ENCODE results near the gene HCFC1R1.
"Not testable (repeated sequence)": the region's sequence is repeated elsewhere in the genome, so short reads cannot be mapped to it uniquely, and the experiment has no call there.

Gene HCFC1R1, protein sequence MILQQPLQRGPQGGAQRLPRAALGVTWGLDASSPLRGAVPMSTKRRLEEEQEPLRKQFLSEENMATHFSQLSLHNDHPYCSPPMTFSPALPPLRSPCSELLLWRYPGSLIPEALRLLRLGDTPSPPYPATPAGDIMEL

GRCh38 chr16:3023669-3024478 is at the start of gene HCFC1R1, which contains the start of gene THOC6:
Gene HCFC1R1 (minus strand): TSS chr16:3023942. CDS start chr16:3023941, 1 bp downstream.
Gene THOC6 (plus strand): TSS chr16:3024035. CDS start chr16:3024327, 292 bp downstream.
- DNase-seq (ENCODE audit: low spot score): peak; percentile 88

- DNase-seq (ENCODE audit: low spot score): no peak
These were observed 49.7 kb upstream of the HCFC1R1 start for GRCh38 chr16:3073448-3073847.

- DNase-seq (ENCODE audit: low spot score): not testable (repeated sequence)
These were observed 49.0 kb upstream of the HCFC1R1 start for GRCh38 chr16:3072576-3073263.

GRCh38 chr16:3072148-3072547 is 48.4 kb upstream of the HCFC1R1 start:
- not testable (repeated sequence) for DNase-seq (ENCODE audit: low spot score)

DNA sequence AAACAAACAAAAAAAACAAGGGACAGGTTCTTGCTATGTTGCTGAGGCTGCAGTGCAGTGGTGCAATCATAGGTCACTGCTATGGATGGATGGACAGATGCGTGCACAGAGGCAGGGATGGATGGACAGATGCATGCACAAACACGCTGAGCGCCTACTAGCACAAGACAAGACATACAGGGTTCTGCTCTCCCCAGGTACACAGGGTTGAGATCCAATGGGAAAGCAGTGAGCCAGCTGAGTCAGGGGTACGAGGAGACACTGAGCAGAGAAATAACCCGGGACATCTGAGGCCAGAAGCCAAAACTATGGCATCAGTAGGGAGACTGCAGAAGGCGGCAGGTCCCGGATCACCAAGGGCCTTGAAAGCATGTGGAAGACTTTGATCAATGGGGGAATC is 47.9 kb upstream of the HCFC1R1 start:
- DNase-seq (ENCODE audit: low spot score): no peak

DNA sequence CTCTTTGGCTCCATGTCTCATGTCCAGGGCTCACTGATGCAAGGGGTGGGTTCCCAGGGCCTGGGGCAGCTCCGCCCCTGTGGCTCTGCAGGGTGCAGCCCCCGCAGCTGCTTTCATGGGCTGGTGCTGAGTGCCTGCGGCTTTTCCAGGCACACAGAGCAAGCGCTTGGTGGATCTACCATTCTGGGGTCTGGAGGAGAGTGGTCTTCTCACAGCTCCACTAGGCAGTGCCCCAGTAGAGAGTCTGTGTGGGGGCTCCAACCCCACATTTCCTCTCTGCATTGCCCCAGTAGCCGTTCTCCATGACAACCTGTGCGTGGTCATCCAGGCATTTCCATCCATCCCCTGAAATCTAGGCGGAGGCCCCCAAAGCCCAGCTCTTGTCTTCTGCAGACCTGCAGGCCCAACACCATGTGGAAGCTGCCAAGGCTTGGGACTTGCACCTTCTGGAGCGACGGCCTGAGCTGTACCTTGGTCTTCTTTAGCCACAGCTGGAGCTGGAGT is 46.9 kb upstream of the HCFC1R1 start:
- DNase-seq (ENCODE audit: low spot score): no peak

- DNase-seq (ENCODE audit: low spot score): not testable (repeated sequence)
These were observed 45.4 kb upstream of the HCFC1R1 start for GRCh38 chr16:3069146-3069545.

DNA sequence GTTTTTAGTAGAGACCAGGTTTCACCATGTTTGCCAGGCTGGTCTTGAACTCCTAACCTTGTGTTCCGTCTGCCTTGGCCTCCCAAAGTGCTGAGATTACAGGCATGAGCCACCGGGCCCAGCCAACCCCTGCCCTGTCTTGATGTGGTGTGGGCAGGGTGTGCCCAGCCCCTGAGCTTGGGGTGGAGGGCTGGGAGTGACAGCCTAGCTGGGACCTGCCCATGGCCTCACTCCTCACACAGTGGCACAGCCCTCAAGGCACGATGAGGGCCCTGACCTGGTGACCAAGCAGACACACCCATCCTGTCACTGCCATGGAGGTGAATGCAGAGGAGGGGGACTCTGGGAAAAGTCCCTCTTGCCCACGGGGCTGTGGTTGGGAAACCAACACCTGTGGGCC is 44.7 kb upstream of the HCFC1R1 start:
- DNase-seq (ENCODE audit: low spot score): no peak

DNA sequence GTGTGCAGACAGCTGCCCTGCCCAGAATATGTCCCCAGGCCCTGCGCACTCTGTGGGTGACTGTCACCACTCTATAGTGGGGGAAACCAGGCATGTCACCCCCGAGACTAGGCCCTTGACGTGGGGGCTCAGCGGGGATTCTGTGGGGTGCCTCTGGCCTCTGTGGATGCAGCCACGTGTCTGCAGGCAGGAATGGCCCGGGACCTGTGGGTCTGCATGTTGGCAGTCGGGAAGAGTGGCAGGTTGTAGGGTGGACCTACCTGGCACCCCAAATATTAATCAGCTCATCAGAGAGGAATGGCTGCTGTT is 42.7 kb upstream of the HCFC1R1 start:
- DNase-seq (ENCODE audit: low spot score): no peak

DNA sequence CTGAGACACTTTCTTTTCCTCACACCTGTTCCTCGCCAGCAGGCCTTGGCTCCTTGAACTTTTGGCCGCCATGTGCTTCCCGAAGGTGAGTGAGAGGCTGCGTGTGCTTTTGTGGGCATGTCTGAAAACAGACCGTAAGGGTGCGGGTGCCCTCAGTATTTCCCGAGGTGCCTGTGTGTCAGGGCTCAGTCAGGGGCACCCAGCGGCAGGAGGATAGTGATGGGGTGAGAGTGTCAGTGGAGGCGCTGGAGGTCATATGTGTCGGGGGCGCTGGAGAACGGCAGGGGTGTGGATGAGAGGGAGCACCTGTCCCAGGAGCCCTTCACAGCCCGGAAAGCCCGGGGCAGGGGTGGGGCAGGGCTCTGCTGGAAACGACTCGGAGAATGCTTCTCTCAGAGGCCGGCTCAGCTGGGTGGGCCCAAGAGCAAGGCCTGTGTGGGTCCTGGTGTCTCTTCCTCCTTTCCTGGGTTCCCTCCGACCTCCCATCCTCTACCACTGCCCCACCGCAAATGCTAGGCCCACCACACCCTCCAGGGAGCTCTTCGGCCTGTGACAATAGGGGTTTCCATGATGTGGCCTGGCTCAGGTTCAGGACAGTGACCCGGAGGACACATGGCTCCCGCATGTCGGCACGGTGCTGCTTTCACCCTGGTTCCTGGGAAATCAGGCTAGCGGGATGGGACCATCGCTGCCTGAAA is 42.1 kb upstream of the HCFC1R1 start:
- no peak for DNase-seq (ENCODE audit: low spot score)

- peak; percentile 76 for DNase-seq (ENCODE audit: low spot score)
These were observed 41.5 kb upstream of the HCFC1R1 start, which contains the start of gene IL32 for GRCh38 chr16:3065069-3065741. Gene IL32 (plus strand): TSS chr16:3065640. CDS start chr16:3065812, 172 bp downstream.

DNA sequence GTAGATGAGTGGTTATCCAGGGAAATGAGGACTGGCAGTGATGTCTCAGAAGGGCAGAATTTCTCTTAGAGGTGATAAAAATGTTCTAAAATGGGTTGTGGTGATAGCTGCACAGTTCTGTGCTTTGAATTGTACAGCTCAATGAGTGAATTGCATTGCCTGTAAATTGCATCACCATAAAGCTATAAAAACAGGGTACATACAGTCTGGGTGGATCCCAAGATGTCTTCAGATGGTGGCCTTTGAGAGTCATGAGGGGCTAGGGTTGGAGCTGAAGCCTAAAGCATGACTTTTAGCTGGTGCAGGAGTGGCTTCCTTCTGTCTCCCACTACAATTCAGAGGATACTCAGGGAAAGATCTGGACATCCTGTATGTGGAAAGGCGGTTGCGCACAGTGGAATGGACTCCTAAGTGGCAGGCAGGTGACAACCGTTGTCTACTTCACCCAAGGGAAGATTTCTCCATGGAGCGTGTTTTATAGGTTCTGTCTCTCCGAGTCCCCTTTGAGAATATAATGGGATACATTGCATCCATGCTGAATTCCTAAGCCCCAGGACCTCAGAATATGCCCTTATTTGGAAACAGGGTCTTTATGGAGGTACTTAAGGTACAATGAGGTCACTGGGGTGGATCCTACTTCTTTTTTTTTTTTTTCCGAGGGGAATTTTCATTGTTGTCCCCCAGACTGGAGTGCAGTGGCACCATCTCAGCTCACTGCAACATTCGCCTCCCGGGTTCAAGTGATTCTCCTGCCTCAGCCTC is 40.1 kb upstream of the HCFC1R1 start:
- DNase-seq (ENCODE audit: low spot score): no peak

DNA sequence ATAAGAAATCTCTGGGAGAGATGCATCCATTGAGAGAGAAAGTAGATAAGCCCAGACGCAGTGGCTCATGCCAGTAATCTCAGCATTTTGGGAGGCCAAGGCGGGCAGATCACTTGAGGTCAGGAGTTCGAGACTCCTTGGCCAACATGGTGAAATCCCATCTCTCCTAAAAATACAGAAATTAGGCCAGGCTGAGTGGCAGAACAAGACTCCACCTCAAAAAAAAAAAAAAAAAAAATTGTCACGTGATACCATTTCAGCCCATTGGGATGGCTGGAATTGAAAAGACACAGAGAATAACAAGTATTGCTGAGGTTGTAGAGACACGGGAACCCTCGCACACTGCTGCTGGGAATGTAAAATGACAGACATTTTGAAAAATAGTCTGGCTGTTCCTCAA is 38.8 kb upstream of the HCFC1R1 start:
- no peak for DNase-seq (ENCODE audit: low spot score)

GRCh38 chr16:3060339-3061127 is 36.8 kb upstream of the HCFC1R1 start:
- DNase-seq (ENCODE audit: low spot score): no peak

DNA sequence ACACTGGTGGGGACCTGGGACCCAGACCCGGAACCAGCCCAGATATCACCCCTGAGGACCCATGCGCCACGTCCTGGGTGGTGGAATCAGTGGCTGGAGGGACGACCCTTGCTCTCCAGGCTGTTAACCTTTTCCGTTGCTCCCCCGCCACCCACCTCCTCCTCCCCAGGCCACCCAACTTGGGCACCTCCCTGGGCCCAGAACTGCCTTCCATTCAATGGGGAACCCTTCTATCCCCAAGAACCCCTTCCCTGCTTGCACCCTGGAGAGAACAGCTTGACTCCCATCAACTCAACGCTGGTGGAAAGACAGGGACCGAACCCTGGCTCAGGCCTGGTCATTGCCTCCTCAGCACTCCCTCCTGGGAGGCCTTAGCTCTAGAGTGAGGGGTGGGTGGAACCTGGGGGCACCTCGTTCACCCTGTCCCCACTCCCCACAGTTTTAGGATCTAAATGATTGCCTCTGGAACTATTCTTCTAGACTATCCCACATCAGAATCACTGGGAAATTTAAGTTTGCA is 36.0 kb upstream of the HCFC1R1 start:
- no peak for DNase-seq (ENCODE audit: low spot score)

- DNase-seq (ENCODE audit: low spot score): peak; percentile 83
These were observed 35.4 kb upstream of the HCFC1R1 start for GRCh38 chr16:3059041-3059722.

DNA sequence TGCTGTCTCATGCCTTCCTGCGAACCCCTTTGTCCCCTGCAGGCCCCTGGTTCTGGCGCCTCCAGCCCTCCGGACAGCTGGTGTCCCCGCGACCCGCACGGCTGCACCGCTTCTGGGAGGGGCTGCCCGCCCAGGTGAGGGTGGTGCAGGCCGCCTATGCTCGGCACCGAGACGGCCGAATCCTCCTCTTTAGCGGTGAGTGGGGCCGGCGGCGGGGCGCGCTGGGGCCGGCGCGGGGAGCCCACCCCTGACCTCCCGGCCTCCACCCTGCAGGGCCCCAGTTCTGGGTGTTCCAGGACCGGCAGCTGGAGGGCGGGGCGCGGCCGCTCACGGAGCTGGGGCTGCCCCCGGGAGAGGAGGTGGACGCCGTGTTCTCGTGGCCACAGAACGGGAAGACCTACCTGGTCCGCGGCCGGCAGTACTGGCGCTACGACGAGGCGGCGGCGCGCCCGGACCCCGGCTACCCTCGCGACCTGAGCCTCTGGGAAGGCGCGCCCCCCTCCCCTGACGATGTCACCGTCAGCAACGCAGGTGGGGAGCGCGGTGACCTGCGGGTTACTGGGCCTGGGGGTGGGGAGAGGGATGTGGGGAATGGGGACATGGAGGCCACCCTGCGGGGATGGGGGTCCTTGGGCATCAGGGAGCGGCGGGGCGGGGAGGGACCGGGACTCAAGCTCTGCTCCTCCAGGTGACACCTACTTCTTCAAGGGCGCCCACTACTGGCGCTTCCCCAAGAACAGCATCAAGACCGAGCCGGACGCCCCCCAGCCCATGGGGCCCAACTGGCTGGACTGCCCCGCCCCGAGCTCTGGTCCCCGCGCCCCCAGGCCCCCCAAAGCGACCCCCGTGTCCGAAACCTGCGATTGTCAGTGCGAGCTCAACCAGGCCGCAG is 34.6 kb upstream of the HCFC1R1 start:
- DNase-seq (ENCODE audit: low spot score): no peak

Measured in kidney capillary endothelial cell (primary cell).